NOMO-1 treated with dmso at 0.1 percent for 144 hours (cell line): ENCODE data around the gene SLC18B1.
"Not testable (repeated sequence)": the region's sequence is repeated elsewhere in the genome, so short reads cannot be mapped to it uniquely, and the experiment has no call there.

Source experiments
- DNase-seq: peaks from one replicate; lab custom pipeline; 2025; ENCODE audit not compliant: unreplicated experiment; lab: John Stamatoyannopoulos, UW

SLC18B1 gene

DNA sequence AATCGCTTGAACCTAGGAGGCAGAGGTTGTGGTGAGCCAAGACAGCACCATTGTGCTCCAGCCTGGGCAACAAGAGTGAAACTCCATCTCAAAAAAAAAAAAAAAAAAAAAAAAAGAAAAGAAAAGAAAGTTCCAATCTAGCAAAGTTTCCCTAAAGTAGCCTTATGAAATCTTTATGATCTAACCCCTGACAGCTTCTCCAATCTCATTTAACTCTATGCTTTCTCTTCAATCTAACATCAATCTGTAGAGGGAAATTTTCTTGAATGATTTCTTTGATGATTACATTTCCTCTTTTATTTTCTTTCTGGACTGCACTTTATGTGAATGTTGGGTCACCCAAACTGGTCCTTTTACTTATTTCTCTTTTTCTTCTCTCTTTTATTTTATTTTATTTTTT is 2.2 kb upstream of the SLC18B1 start:
- no peak for DNase-seq

DNA sequence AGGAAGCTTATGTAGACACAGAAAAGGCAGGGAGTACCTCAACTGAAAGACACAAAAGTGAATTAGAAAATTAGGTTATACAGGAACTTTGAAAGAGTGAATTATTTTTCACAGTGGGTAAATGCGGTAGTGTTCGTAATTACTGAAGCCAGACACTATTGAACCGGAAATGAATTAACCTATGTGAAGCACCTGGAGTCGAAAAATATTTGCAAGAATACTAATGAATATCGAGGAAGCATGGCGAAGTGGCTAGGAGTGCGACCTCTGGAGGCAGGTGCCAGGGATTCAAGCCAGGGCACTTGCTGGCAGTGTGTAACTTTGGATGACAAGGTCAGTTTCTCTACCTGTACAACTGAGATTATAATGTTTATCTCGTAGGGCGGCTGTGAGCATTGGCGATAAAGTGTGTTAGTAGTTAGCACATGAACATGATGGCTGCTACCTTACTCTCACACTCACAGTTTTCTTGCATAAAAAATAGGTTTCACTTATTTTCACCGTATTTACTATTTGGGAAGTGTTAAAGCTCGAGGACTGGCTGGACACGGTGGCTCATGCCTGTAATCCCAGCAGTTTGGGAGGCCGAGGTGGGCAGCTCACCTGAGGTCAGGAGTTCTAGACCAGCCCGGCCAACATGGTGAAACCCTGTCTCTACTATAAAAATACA is 567 bp upstream of the SLC18B1 start:
- DNase-seq = no peak

DNA sequence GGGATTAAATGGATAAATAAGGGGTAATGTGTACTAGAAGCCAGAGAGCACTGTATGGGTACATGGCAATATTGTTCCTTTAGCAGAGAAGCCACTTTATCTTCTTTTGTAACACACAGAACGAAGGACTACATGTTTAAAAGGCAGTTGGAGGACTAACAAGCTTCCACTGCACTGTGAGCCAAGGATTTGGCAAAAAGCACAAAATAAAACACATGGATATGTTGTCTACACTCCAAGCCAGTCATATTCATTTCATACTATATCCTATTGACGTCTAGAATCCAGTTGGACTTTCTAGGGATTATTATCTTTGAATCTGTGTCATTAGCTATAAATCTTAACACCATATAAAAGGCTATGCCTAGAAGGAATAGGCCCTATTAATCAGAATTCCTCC is 3.0 kb downstream of the SLC18B1 start:
- no peak for DNase-seq

DNA sequence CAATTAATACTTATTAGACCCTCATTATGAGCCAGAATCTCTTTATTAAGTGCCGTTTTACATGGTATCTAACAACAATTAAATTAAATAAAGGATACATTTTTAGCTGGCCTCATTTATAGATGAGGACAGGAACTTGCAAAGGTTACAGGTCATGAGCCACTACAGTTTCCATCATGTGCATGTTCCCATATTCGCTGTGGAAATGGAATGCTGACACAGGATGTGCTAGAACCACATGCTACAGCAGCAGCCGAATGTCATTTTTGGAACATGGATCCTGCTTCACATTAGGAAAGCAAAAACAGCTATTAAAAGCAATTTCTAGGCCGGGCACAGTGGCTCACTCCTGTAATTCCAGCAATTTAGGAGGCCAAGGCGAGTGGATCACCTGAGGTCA is 5.9 kb downstream of the SLC18B1 start:
- no peak for DNase-seq

GRCh38 chr6:132790450-132790849 is 8.0 kb downstream of the SLC18B1 start:
- DNase-seq = no peak

GRCh38 chr6:132789396-132789776 is 9.1 kb downstream of the SLC18B1 start:
- DNase-seq = no peak

DNA sequence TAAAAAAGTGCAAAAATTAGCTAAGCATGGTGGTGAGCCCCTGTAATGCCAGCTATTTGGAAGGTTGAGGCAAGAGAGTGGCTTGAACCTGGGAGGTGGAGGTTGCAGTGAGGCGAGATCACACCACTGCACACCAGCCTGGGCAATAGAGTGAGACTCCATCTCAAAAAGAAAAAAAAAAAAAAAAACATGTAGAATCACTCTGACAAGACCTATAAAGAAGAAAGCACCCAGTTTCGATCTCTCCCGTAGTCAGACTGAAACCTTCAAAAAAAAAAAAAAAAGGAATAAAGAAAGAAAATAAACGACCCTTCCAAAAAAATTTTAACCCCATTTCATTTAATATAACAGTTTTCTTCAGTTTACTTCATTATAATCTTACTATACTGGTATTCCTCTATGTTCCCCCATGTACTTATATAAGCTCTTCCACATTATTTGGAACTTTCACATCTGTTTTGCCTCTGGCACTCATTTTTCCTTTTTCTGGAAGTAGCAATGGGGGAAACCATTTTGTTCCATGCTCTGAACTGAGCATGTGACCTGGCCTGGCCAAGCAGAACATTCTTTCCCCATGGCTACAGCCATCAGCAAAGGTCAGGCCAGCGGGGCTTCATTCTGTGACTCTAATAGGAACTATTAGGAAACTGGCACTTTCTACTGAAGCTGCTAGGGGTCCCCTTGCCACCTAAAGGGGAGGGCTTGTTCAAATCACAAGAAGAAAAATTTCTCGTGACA is 9.6 kb downstream of the SLC18B1 start:
- DNase-seq = no peak

GRCh38 chr6:132785936-132786335 is 12.5 kb downstream of the SLC18B1 start:
- no peak for DNase-seq

GRCh38 chr6:132780770-132781371 is 17.6 kb downstream of the SLC18B1 start:
- DNase-seq = no peak

DNA sequence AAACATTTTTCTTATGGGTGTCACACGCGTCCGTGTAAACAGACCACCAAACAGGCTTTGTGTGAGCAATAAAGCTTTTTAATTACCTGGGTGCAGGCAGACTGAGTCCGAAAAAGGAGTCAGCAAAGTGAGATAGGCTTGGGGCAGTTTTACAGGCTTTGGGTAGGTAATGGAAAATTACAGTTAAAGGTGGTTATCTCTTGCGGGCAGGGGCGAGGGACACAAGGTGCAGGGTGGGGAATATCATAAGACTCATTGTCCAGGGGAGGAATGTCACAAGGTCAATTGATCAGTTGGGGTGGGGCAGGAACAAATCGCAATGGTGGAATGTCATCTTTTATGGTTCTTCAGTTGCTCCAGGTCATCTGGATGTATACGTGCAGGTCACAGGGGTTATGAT is 20.6 kb downstream of the SLC18B1 start:
- not testable (repeated sequence) for DNase-seq

DNA sequence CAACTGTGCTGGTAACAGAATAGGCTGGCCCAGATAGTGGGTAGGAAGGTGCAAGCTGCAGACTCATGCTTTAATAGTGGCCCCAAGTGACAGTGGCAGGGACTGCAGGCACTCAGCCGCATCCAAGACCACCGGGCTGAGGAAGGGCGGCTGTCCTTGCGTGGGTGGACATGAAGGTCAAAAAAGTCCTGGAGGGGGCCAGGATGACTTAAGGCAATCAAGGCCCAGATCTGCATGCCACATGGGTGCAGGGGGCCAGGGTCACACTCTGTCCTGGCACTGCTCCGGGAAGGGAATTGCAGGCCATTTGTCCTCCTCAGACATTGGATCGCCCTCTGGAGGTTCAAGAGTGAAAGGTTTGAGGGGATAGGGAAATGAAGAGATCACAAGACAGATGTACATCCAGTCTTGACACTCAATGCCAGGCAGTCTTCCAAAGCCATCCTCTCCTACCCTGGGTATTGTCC is 30.4 kb downstream of the SLC18B1 start:
- peak; percentile 71 for DNase-seq

- no peak for DNase-seq
Measured at GRCh38 chr6:132765560-132765959, 32.9 kb downstream of the SLC18B1 start.

GRCh38 chr6:132764370-132764769 is 34.1 kb downstream of the SLC18B1 start:
- DNase-seq = no peak

- peak; percentile 43 for DNase-seq
Measured at GRCh38 chr6:132763269-132763668, 35.2 kb downstream of the SLC18B1 start.

DNA sequence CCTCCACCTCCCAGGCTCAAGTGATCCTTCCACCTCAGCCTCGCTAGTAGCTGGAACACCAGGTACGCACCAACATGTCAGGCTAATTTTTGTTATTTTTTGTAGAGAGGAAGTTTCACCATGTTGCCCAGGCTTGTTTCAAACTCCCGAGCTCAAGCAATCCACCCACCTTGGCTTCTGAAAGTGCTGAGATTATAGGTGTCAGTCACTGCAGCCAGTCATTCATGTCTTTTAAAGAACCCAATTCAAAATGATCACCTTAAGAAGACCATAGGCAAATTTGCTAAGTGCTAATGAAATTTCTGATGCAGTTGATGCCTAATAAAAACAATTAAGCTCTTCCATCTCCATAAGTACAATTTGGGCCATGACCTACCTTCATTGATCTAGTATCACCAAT is 38.2 kb downstream of the SLC18B1 start:
- no peak for DNase-seq

DNA sequence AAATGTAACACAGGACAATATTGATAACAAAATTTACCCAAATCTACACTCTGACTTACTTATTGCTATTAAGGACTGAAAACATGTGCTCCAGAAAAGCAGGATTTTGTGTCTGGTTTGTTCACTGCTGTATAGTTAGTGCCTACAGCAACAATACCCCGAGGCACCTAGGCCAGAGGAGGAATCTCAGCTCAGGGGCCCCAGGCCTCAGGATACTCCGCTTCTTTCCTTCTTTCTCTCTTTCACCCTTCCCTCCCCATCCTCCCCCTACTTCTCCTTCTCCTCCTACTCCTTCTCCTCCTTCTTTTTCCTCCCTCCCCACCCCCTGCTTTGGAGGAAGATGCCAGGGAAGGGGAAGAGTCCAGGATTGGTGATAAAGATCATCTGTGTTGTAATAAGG is 39.7 kb downstream of the SLC18B1 start:
- no peak for DNase-seq

GRCh38 chr6:132752255-132752654 is 46.2 kb downstream of the SLC18B1 start:
- no peak for DNase-seq

DNA sequence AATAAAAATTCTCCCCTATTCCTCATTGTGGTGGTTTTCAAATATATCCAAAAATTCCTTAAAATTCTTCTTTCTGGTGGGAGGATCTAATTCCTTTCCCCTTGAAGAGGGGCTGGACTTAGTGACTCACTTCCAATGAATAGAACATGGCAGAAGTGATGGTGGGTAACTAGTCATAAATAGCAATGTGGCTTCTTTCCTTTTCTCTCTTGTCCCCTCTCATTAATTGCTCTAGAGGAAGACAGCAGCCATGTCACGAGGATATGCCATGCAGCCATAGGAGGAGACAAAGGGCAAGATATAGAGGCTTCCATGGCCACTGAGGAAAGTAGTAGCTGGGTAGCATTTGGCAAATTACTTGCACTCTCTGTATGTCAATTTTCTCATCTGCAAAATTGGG is 46.6 kb downstream of the SLC18B1 start:
- DNase-seq = no peak

DNA sequence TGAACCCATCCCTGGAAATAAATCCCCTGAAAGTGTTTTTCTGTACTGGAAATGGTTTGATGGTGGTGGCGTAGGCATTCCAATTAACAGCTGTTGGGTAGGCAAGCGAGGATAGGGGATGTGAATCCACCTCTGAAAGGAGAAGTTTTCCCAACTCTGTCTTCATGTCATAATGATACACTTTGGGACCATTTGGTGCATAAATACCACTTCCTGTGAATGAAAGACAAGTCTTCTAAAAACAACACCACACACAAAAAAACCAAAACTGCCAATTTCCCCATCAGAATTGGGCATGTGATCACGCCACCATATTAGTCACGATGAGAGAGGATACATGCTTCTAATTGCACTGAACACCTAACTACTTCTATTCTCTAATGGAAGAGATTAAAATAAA is 47.1 kb downstream of the SLC18B1 start:
- peak; percentile 3 for DNase-seq

- DNase-seq = no peak
Measured at GRCh38 chr6:132750455-132751248, 47.8 kb downstream of the SLC18B1 start.

DNA sequence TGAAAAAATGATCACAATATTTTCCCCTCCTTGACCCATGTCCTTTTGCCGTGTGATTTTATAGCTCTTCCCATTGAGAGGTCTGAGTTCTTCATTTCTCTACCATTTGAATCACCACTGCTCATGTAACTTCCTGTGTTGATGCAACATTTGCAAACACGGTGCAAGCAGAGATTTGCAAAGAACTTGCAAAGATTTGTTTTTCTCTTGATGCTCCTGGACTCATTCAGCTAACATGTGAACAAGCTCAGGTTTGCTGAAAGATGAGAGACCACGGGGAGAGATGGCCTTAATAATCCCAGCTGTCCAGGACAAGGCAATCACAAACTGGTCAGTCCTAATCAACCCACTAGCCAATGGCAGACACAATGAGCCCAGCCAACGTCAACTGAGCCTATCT is 49.3 kb downstream of the SLC18B1 start:
- peak; percentile 57 for DNase-seq
